Prostate gland (tissue), 2 donors: ENCODE results near the gene GOLGA6L7.

Experiments used
- POLR2AphosphoS5 ChIP-seq: sonication (generic); formaldehyde crosslinking; IDR thresholded peaks from one replicate; pipeline ENCODE4 v1.6.1; 2017; ENCODE audit warnings: antibody characterized with exemption
- TF ChIP-seq, protein P1 (sequence below), 4 experiments: fragments of 200-600 bp in 2 of 4; fragments of 450-650 bp in 2 of 4; sonication (generic) in 2 of 4; IDR thresholded peaks; 1 replicate in 3 of 4; 2 replicates in 1 of 4; pipeline ENCODE4 v1.5.1; 2016 to 2019; ENCODE audit warnings: antibody characterized with exemption in 4 of 4, mild to moderate bottlenecking in 2 of 4, moderate library complexity in 2 of 4

DNA sequence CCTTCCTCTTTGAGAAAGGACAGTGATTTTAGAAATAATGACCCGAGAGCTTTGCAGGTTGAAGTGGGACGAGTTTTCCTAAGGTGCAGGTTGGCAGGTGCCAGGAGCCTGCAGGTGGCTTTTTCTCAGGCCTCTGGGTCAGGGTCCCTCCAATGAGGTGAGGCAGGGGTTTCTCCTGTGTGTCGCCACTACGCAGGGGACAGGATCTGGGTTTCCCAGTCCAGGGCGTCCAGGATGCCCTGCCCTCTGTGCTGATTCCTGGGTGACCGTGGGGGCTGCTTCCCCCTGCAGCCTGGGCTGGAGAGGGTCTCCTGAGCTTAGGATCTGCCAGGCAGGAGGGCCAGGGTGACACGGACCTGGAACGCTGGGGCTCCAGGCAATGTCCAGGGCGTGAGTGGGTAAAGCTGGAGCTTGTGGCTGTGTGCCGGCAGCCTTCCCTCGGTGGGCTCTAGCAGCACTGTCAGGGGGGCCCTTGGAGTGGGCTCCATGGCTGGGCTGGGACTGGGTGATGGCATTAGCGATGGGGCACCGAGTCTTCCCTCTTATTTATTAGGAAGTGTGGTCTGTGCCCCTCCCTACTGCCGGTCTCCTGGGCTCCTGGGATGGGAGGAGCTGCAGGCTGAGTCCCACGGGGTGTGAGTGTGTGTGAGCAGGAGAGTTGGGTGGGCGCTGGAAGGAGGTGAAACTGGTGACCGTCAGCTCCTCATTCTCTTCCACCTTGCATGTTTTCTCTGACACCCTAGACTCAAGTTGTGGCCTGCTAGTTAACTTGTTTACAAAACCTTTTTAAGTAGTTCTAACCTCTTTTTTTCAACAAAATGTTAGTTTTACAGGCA lies 39.1 kb upstream of the GOLGA6L7 start:
- TF ChIP-seq, protein P1, sequence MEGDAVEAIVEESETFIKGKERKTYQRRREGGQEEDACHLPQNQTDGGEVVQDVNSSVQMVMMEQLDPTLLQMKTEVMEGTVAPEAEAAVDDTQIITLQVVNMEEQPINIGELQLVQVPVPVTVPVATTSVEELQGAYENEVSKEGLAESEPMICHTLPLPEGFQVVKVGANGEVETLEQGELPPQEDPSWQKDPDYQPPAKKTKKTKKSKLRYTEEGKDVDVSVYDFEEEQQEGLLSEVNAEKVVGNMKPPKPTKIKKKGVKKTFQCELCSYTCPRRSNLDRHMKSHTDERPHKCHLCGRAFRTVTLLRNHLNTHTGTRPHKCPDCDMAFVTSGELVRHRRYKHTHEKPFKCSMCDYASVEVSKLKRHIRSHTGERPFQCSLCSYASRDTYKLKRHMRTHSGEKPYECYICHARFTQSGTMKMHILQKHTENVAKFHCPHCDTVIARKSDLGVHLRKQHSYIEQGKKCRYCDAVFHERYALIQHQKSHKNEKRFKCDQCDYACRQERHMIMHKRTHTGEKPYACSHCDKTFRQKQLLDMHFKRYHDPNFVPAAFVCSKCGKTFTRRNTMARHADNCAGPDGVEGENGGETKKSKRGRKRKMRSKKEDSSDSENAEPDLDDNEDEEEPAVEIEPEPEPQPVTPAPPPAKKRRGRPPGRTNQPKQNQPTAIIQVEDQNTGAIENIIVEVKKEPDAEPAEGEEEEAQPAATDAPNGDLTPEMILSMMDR (IDR thresholded peaks at IDR 0.05), result no peak
- TF ChIP-seq POLR2AphosphoS5, result no peak
